ENCODE results near the gene IFNGR1. TPM values are rescaled to one million over a fixed set of nuclear protein-coding genes. Genes with fewer than 3 reads are reported as not detected.
A peak's percentile ranks its signal among the peaks of the same experiment; 100 is the strongest.

Gene IFNGR1
- total and polyA plus RNA-seq, 8 donors = 70.9 to 171 (median 76.7) TPM

GRCh38 chr6:137247724-137248123 is 28.5 kb upstream of the IFNGR1 start:
- intact Hi-C loops (cut with DNase I) = no loop called here
- H3K4me1 ChIP-seq = peaks cover 0 to 41% of the 10 kb centered on the region in 2 donors
- DNase-seq (no peak), ATAC-seq (no peak)
- H3K4me3 ChIP-seq = no peak overlapping the region
- H3K27ac ChIP-seq = no peak overlapping the region
- no peak for TF ChIP-seq CTCF (IDR thresholded peaks at IDR 0.05)
- no peaks in the 10 kb centered on the region for H3K27me3 ChIP-seq
- H3K9me3 ChIP-seq = no peaks in the 10 kb centered on the region
- H3K36me3 ChIP-seq = no peaks in the 10 kb centered on the region

GRCh38 chr6:137246791-137247202 is 27.6 kb upstream of the IFNGR1 start:
- no peaks in the 10 kb centered on the region for H3K27me3 ChIP-seq
- H3K9me3 ChIP-seq = no peaks in the 10 kb centered on the region
- DNase-seq = no peak
- ATAC-seq = no peak
- H3K4me1 ChIP-seq = peaks cover 0 to 41% of the 10 kb centered on the region in 2 donors
- H3K4me3 ChIP-seq = no peak overlapping the region
- H3K36me3 ChIP-seq = no peaks in the 10 kb centered on the region
- intact Hi-C loops (cut with DNase I) = no loop called here
- H3K27ac ChIP-seq = peak overlapping the region in 1 of 2 donors; percentile 56
- TF ChIP-seq CTCF (IDR thresholded peaks at IDR 0.05) = no peak

GRCh38 chr6:137246164-137246563 is 27.0 kb upstream of the IFNGR1 start:
- H3K9me3 ChIP-seq = no peaks in the 10 kb centered on the region
- no peaks in the 10 kb centered on the region for H3K27me3 ChIP-seq
- peaks cover 0 to 43% of the 10 kb centered on the region in 2 donors for H3K4me1 ChIP-seq
- intact Hi-C loops (cut with DNase I) = no loop called here
- ATAC-seq (no peak), DNase-seq (no peak)
- H3K27ac ChIP-seq = peak overlapping the region in 1 of 2 donors; percentile 56
- H3K4me3 ChIP-seq = no peak overlapping the region
- no peak for TF ChIP-seq CTCF (IDR thresholded peaks at IDR 0.05)
- no peaks in the 10 kb centered on the region for H3K36me3 ChIP-seq

GRCh38 chr6:137241481-137242038 is 22.4 kb upstream of the IFNGR1 start:
- H3K4me3 ChIP-seq = no peak overlapping the region
- H3K27me3 ChIP-seq = no peaks in the 10 kb centered on the region
- no peak for ATAC-seq
- intact Hi-C loops (cut with DNase I) = no loop called here
- no peak for DNase-seq
- peak overlapping the region; percentile 4 to 81 for H3K27ac ChIP-seq
- H3K36me3 ChIP-seq = no peaks in the 10 kb centered on the region
- H3K4me1 ChIP-seq = peaks cover 18 to 57% of the 10 kb centered on the region in 2 donors
- no peak for TF ChIP-seq CTCF (IDR thresholded peaks at IDR 0.05)
- no peaks in the 10 kb centered on the region for H3K9me3 ChIP-seq

- Histone ChIP-seq H3K36me3 (no peaks in the 10 kb centered on the region), H3K4me3 (no peak overlapping the region), H3K27ac (peak overlapping the region; percentile 34 to 81), H3K27me3 (no peaks in the 10 kb centered on the region), H3K4me1 (peaks cover 20 to 61% of the 10 kb centered on the region in 2 donors), H3K9me3 (no peaks in the 10 kb centered on the region)
- DNase-seq (peak in 2 of 4 donors; percentile 82 to 83), ATAC-seq (peak; percentile 67)
- no peak for TF ChIP-seq CTCF (IDR thresholded peaks at IDR 0.05)
- intact Hi-C loops (cut with DNase I) = no loop called here
Observed at GRCh38 chr6:137240168-137240567, 21.0 kb upstream of the IFNGR1 start.

Data from left lung (tissue), 10 donors.